Measurements from ENCODE around the gene AGPS.
"Not testable (repeated sequence)": the region's sequence is repeated elsewhere in the genome, so short reads cannot be mapped to it uniquely, and the experiment has no call there.

The AGPS gene

GRCh38 chr2:177427316-177427715 lies 34.7 kb downstream of the AGPS start:
- Histone ChIP-seq H3K36me3 (ENCODE audit: insufficient read depth, low read length) (peaks cover 4% of the 10 kb centered on the region), H3K27me3 (ENCODE audit: control insufficient read depth in 1 of 2, insufficient read depth in 2 of 2, low read length in 2 of 2) (no peaks in the 10 kb centered on the region), H3K4me1 (ENCODE audit: insufficient read depth, low read length) (no peaks in the 10 kb centered on the region), H3K27ac (ENCODE audit: low read depth, low read length) (no peak overlapping the region), H3K9ac (ENCODE audit: low read length) (no peak overlapping the region), H3K4me3 (ENCODE audit: low read depth in 1 of 2, low read length in 2 of 2) (no peak overlapping the region), H3K9me3 (ENCODE audit: low read length) (no peaks in the 10 kb centered on the region)

DNA sequence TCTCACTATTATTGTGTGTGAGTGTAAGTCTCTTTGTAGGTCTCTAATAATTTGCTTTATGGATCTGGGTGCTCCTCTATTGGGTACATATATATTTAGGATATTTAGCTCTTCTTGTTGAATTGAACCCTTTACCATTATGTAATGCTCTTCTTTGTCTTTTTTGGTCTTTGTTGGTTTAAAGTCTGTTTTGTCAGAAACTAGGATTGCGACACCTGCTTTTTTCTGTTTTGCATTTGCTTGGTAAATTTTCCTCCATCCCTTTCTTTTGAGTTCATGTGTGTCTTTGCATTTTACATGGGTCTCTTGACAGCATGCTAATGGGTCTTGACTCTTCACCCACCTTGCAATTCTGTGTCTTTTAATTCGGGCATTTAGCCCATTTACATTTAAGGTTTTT lies 35.4 kb downstream of the AGPS start:
- H3K9me3 ChIP-seq (ENCODE audit: low read length); H3K9ac ChIP-seq (ENCODE audit: low read length); H3K27me3 ChIP-seq (ENCODE audit: control insufficient read depth in 1 of 2, insufficient read depth in 2 of 2, low read length in 2 of 2); H3K4me1 ChIP-seq (ENCODE audit: insufficient read depth, low read length); H3K27ac ChIP-seq (ENCODE audit: low read depth, low read length); H3K36me3 ChIP-seq (ENCODE audit: insufficient read depth, low read length); H3K4me3 ChIP-seq (ENCODE audit: low read depth in 1 of 2, low read length in 2 of 2): not testable (repeated sequence)

DNA sequence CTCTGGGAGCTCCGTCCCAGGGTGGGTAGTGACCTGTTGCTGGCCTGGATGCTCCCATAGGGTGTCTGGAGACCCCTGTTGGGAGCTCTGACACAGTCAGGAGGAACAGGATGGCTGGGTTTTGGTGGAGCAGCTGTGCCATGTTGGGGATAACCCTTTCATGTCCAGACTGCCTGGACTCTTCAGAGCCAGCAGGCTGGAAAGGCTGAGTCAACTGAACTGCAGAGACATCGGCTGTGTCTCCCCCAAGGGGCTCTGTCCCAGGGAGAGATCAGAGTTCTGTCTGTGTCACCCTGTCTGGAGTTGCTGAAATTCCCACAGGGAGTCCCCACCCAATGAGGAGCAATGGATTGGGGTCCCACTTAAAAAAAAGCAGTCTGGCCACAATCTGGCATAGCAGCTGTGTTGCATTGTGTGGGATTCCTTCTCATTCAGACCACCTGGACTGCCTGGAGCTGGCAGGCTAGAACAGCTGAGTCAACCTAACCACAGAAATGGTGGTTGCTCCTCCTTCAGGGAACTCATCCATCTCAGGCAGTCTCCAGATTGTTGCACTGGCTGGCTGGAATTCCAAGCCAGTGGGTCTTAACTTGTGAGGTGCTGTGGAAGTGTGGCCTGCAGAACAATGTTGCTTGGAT lies 37.2 kb downstream of the AGPS start:
- Histone ChIP-seq H3K9me3 (ENCODE audit: low read length) (peaks cover 5% of the 10 kb centered on the region), H3K4me1 (ENCODE audit: insufficient read depth, low read length) (no peaks in the 10 kb centered on the region), H3K36me3 (ENCODE audit: insufficient read depth, low read length) (peaks cover 4% of the 10 kb centered on the region), H3K4me3 (ENCODE audit: low read depth in 1 of 2, low read length in 2 of 2) (no peak overlapping the region), H3K9ac (ENCODE audit: low read length) (no peak overlapping the region), H3K27ac (ENCODE audit: low read depth, low read length) (no peak overlapping the region), H3K27me3 (ENCODE audit: control insufficient read depth in 1 of 2, insufficient read depth in 2 of 2, low read length in 2 of 2) (no peaks in the 10 kb centered on the region)

DNA sequence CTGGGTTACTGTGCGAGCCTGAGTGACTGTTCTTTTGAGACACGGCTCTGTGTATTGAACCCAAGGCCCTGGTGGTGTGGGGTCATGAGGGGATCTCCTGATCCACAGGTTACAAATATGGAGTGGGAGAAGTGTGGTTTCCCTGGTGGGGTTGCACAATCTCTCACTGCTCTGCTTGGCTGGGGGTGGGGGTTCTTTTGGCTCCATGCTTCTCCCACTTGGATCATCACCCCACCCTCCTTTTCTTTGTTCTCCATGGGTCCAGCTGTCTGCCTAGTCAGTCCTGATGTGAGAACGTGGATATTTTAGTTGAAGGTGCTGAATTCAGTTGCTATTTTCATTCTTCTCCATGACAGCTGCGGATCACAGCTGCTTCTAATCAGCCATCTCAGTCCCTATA lies 37.8 kb downstream of the AGPS start:
- H3K27me3 ChIP-seq (ENCODE audit: control insufficient read depth in 1 of 2, insufficient read depth in 2 of 2, low read length in 2 of 2), result no peaks in the 10 kb centered on the region
- no peaks in the 10 kb centered on the region for H3K4me1 ChIP-seq (ENCODE audit: insufficient read depth, low read length)
- H3K4me3 ChIP-seq (ENCODE audit: low read depth in 1 of 2, low read length in 2 of 2), result no peak overlapping the region
- peaks cover 4% of the 10 kb centered on the region for H3K36me3 ChIP-seq (ENCODE audit: insufficient read depth, low read length)
- no peak overlapping the region for H3K27ac ChIP-seq (ENCODE audit: low read depth, low read length)
- peaks cover 5% of the 10 kb centered on the region for H3K9me3 ChIP-seq (ENCODE audit: low read length)
- H3K9ac ChIP-seq (ENCODE audit: low read length), result no peak overlapping the region

DNA sequence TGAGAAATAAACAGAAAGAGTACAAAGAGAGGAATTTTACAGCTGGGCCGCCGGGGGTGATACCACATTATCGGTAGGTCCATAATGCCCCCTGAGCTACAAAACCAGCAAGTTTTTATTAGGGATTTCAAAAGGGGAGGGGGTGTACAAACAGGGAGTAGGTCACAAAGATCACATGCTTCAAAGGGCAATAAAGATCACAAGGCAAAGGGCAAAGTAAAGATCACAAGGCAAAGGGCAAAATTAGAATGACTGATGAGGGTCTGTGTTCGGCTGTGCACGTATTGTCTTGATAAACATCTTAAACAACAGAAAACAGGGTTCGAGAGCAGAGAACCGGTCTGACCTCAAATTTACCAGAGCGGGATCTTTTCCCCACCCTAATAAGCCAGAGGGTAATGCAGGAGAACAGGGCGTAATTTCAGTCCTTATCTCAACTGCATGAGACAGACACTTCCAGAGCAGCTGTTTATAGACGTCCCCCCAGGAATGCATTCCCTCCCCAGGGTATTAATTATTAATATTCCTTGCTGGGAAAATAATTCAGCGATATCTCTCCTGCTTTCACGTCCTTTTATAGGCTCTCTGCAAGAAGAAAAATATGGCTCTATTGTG lies 38.6 kb downstream of the AGPS start:
- not testable (repeated sequence) for H3K9ac ChIP-seq (ENCODE audit: low read length); H3K4me3 ChIP-seq (ENCODE audit: low read depth in 1 of 2, low read length in 2 of 2); H3K9me3 ChIP-seq (ENCODE audit: low read length); H3K4me1 ChIP-seq (ENCODE audit: insufficient read depth, low read length); H3K27me3 ChIP-seq (ENCODE audit: control insufficient read depth in 1 of 2, insufficient read depth in 2 of 2, low read length in 2 of 2); H3K27ac ChIP-seq (ENCODE audit: low read depth, low read length); H3K36me3 ChIP-seq (ENCODE audit: insufficient read depth, low read length)

- Histone ChIP-seq H3K27me3 (ENCODE audit: control insufficient read depth in 1 of 2, insufficient read depth in 2 of 2, low read length in 2 of 2) (no peaks in the 10 kb centered on the region), H3K4me3 (ENCODE audit: low read depth in 1 of 2, low read length in 2 of 2) (no peak overlapping the region), H3K9ac (ENCODE audit: low read length) (no peak overlapping the region), H3K27ac (ENCODE audit: low read depth, low read length) (no peak overlapping the region), H3K36me3 (ENCODE audit: insufficient read depth, low read length) (peaks cover 4% of the 10 kb centered on the region), H3K4me1 (ENCODE audit: insufficient read depth, low read length) (no peaks in the 10 kb centered on the region), H3K9me3 (ENCODE audit: low read length) (peaks cover 5% of the 10 kb centered on the region)
Observed at GRCh38 chr2:177432703-177433102, 40.1 kb downstream of the AGPS start.

DNA sequence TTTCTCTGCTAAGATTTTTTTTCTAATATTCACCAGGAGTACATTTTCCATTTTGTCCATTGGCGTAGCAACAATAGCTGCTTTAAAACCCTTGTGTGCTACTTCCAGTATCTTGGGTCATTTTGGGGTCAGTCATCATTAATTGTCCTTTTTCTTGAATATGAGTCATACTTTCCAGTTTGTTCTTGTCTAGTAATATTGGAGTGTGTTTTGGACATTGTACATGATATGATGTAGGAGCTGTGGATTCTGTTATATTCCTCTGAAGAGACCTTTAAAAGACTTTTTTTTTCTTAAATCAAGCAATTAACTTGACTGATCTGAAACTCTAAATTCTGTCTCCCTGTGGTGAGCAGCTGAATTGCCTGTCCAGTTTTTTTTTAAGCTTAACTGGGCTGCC lies 40.8 kb downstream of the AGPS start:
- H3K36me3 ChIP-seq (ENCODE audit: insufficient read depth, low read length), result peaks cover 4% of the 10 kb centered on the region
- no peaks in the 10 kb centered on the region for H3K4me1 ChIP-seq (ENCODE audit: insufficient read depth, low read length)
- no peaks in the 10 kb centered on the region for H3K27me3 ChIP-seq (ENCODE audit: control insufficient read depth in 1 of 2, insufficient read depth in 2 of 2, low read length in 2 of 2)
- no peak overlapping the region for H3K9ac ChIP-seq (ENCODE audit: low read length)
- peaks cover 5% of the 10 kb centered on the region for H3K9me3 ChIP-seq (ENCODE audit: low read length)
- no peak overlapping the region for H3K27ac ChIP-seq (ENCODE audit: low read depth, low read length)
- H3K4me3 ChIP-seq (ENCODE audit: low read depth in 1 of 2, low read length in 2 of 2), result no peak overlapping the region

DNA sequence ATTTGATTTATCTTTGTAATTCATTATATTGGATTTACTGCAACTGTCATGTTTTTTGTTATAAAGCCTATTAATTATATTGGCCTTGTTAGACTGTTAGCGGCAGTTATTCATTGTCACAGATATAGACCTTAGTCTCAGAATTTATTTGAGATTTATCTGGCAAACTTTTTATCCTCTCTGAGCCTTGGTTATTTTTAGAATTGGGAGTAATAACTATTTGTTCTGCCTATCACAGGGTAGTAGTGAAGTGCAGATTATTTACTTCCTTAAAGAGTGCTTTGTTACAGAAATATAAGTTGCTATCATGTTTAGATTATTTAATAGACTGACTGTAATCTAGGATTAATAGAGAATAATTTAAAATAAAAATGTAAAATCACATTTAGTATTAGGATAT lies 41.9 kb downstream of the AGPS start:
- H3K9me3 ChIP-seq (ENCODE audit: low read length), result peaks cover 5% of the 10 kb centered on the region
- no peak overlapping the region for H3K4me3 ChIP-seq (ENCODE audit: low read depth in 1 of 2, low read length in 2 of 2)
- no peaks in the 10 kb centered on the region for H3K4me1 ChIP-seq (ENCODE audit: insufficient read depth, low read length)
- H3K27ac ChIP-seq (ENCODE audit: low read depth, low read length), result no peak overlapping the region
- H3K9ac ChIP-seq (ENCODE audit: low read length), result no peak overlapping the region
- H3K27me3 ChIP-seq (ENCODE audit: control insufficient read depth in 1 of 2, insufficient read depth in 2 of 2, low read length in 2 of 2), result no peaks in the 10 kb centered on the region
- H3K36me3 ChIP-seq (ENCODE audit: insufficient read depth, low read length), result peaks cover 4% of the 10 kb centered on the region

DNA sequence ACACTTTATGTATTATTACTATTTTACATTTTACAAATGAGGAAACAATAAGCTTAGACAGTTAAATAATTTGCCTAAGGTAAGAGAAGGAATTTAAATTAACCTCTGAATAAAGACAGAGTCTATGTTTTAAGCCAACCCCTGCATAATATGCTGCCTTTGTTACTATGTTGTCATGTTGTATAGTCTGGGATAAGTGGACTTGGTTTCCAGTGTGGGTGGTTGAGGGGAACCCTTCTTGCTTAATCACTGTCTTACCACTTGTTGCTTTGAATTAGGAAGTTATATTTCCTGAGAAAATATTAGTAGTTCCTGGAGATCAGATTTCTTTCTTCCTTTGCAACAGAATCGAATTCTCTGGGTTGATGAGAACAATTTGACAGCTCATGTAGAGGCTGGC lies 52.6 kb downstream of the AGPS start:
- Histone ChIP-seq H3K36me3 (ENCODE audit: insufficient read depth, low read length) (peaks cover 7% of the 10 kb centered on the region), H3K27ac (ENCODE audit: low read depth, low read length) (no peak overlapping the region), H3K9me3 (ENCODE audit: low read length) (no peaks in the 10 kb centered on the region), H3K9ac (ENCODE audit: low read length) (no peak overlapping the region), H3K4me3 (ENCODE audit: low read depth in 1 of 2, low read length in 2 of 2) (no peak overlapping the region), H3K27me3 (ENCODE audit: control insufficient read depth in 1 of 2, insufficient read depth in 2 of 2, low read length in 2 of 2) (no peaks in the 10 kb centered on the region), H3K4me1 (ENCODE audit: insufficient read depth, low read length) (no peaks in the 10 kb centered on the region)

DNA sequence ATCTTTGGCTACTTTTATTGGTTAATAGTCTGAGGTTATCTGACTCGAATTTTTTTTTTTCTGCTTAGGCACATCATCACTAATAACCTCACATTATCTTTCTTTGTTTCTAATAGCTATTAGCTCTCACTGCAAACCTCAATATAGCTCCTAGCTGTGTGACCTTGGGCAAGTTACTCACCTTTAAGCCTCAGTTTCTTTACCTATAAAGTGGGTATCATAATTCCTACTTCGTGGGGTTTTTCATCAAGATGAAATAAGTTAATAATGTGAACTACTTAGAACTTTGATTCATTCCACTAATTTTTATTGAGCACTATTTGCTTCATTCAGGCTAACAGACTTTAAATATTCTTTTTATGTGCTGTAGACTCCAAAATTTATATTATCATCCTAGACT lies 55.5 kb downstream of the AGPS start:
- H3K9me3 ChIP-seq (ENCODE audit: low read length), result no peaks in the 10 kb centered on the region
- no peak overlapping the region for H3K27ac ChIP-seq (ENCODE audit: low read depth, low read length)
- H3K4me3 ChIP-seq (ENCODE audit: low read depth in 1 of 2, low read length in 2 of 2), result no peak overlapping the region
- H3K36me3 ChIP-seq (ENCODE audit: insufficient read depth, low read length), result peaks cover 7% of the 10 kb centered on the region
- H3K27me3 ChIP-seq (ENCODE audit: control insufficient read depth in 1 of 2, insufficient read depth in 2 of 2, low read length in 2 of 2), result no peaks in the 10 kb centered on the region
- no peak overlapping the region for H3K9ac ChIP-seq (ENCODE audit: low read length)
- H3K4me1 ChIP-seq (ENCODE audit: insufficient read depth, low read length), result peaks cover 8% of the 10 kb centered on the region

- Histone ChIP-seq H3K27ac (ENCODE audit: low read depth, low read length) (no peak overlapping the region), H3K4me3 (ENCODE audit: low read depth in 1 of 2, low read length in 2 of 2) (no peak overlapping the region), H3K9me3 (ENCODE audit: low read length) (no peaks in the 10 kb centered on the region), H3K27me3 (ENCODE audit: control insufficient read depth in 1 of 2, insufficient read depth in 2 of 2, low read length in 2 of 2) (no peaks in the 10 kb centered on the region), H3K9ac (ENCODE audit: low read length) (no peak overlapping the region), H3K4me1 (ENCODE audit: insufficient read depth, low read length) (peaks cover 8% of the 10 kb centered on the region), H3K36me3 (ENCODE audit: insufficient read depth, low read length) (peaks cover 7% of the 10 kb centered on the region)
Observed at GRCh38 chr2:177449159-177449558, 56.6 kb downstream of the AGPS start.

- Histone ChIP-seq H3K27me3 (ENCODE audit: control insufficient read depth in 1 of 2, insufficient read depth in 2 of 2, low read length in 2 of 2) (no peaks in the 10 kb centered on the region), H3K4me1 (ENCODE audit: insufficient read depth, low read length) (peaks cover 15% of the 10 kb centered on the region), H3K4me3 (ENCODE audit: low read depth in 1 of 2, low read length in 2 of 2) (no peak overlapping the region), H3K9ac (ENCODE audit: low read length) (no peak overlapping the region), H3K27ac (ENCODE audit: low read depth, low read length) (no peak overlapping the region), H3K36me3 (ENCODE audit: insufficient read depth, low read length) (no peaks in the 10 kb centered on the region), H3K9me3 (ENCODE audit: low read length) (no peaks in the 10 kb centered on the region)
Observed at GRCh38 chr2:177455187-177455586, 62.6 kb downstream of the AGPS start.
